Esophagus muscularis mucosa (tissue), 4 donors: ENCODE measurements around the gene DHX58.

Experiments
- CTCF ChIP-seq, 3 experiments: fragments of 200-600 bp in 2 of 3; fragments of 450-650 bp in 1 of 3; sonication (generic) in 2 of 3; IDR thresholded peaks; one replicate each; pipeline ENCODE4 v1.5.1; 2017 to 2019; ENCODE audit warnings: antibody characterized with exemption in 3 of 3, mild to moderate bottlenecking in 2 of 3, moderate library complexity in 1 of 3
- EP300 ChIP-seq: sonication (generic); formaldehyde crosslinking; IDR thresholded peaks from one replicate; pipeline ENCODE4 v1.6.1; 2017; ENCODE audit warnings: antibody characterized with exemption
- POLR2A ChIP-seq: fragments of 450-650 bp; IDR thresholded peaks from one replicate; pipeline ENCODE4 v1.6.1; 2017; ENCODE audit warnings: antibody characterized with exemption, moderate library complexity, mild to moderate bottlenecking, low read depth

GRCh38 chr17:42092939-42093338 lies 19.6 kb downstream of the DHX58 start:
- TF ChIP-seq POLR2A: no peak
- TF ChIP-seq CTCF (IDR thresholded peaks at IDR 0.05): no peak
- TF ChIP-seq EP300: no peak
